Tibial nerve (tissue), 4 donors: Measurements from ENCODE around the gene FBH1.

Source experiments
- EP300 ChIP-seq, 2 donors: sonication (generic); formaldehyde crosslinking; IDR thresholded peaks; one replicate each; pipeline ENCODE4 v1.6.1; 2017; ENCODE audit warnings: antibody characterized with exemption in 2 of 2, mild to moderate bottlenecking in 1 of 2
- POLR2A ChIP-seq, 2 donors: fragments of 450-650 bp; IDR thresholded peaks; one replicate each; pipeline ENCODE4 v1.6.1; 2017; ENCODE audit warnings: antibody characterized with exemption in 2 of 2, mild to moderate bottlenecking in 2 of 2, moderate library complexity in 2 of 2
- TF ChIP-seq, protein P1 (sequence below), 5 experiments: fragments of 200-600 bp in 3 of 5; fragments of 450-650 bp in 2 of 5; sonication (generic) in 3 of 5; IDR thresholded peaks; one replicate each; pipeline ENCODE4 v1.5.1; 2016 to 2019; ENCODE audit warnings: antibody characterized with exemption in 5 of 5, mild to moderate bottlenecking in 3 of 5, moderate library complexity in 2 of 5

DNA sequence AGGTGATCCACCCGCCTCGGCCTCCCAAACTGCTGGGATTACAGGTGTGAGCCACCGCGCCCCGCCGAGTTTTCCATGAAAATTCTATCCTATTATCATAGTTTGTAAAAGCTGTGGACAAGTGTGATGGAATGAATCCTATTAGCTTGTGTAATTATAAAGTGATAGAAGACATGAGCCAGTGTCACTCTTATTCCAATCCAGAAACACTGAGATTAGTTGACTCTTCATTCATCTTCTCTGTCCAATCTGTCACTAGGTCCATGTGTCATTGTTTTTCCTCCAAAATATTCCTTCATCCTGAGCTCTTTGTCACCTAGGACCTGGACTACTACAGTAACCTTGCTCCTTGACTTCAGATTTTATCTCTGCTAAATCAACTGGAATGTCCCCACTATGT is 13.5 kb downstream of the FBH1 start:
- TF ChIP-seq, protein P1, sequence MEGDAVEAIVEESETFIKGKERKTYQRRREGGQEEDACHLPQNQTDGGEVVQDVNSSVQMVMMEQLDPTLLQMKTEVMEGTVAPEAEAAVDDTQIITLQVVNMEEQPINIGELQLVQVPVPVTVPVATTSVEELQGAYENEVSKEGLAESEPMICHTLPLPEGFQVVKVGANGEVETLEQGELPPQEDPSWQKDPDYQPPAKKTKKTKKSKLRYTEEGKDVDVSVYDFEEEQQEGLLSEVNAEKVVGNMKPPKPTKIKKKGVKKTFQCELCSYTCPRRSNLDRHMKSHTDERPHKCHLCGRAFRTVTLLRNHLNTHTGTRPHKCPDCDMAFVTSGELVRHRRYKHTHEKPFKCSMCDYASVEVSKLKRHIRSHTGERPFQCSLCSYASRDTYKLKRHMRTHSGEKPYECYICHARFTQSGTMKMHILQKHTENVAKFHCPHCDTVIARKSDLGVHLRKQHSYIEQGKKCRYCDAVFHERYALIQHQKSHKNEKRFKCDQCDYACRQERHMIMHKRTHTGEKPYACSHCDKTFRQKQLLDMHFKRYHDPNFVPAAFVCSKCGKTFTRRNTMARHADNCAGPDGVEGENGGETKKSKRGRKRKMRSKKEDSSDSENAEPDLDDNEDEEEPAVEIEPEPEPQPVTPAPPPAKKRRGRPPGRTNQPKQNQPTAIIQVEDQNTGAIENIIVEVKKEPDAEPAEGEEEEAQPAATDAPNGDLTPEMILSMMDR (IDR thresholded peaks at IDR 0.05) = no peak
- TF ChIP-seq EP300 (IDR thresholded peaks at IDR 0.05) (no peak), POLR2A (IDR thresholded peaks at IDR 0.05) (no peak)
